ENCODE measurements around the gene MAP6.

DNA sequence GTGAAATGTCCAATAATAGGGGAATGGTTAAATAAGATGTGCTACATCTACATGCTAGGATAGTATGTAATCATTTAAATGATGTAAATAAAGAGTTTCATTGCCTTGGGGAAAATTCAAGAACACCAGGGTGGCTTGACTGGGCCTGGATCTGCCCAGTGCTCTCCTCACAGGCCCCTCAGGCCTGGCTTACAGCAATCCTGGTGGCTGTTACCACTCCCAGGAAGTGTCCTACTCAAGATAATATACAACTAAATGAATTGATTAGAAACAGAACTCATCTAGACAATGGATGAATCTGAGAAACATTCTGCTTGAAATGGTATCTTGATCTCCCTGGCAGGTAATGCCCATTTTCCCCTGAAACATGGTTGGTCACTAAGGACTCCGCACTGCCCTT is 30.8 kb downstream of the MAP6 start:
- TF ChIP-seq, protein P1, sequence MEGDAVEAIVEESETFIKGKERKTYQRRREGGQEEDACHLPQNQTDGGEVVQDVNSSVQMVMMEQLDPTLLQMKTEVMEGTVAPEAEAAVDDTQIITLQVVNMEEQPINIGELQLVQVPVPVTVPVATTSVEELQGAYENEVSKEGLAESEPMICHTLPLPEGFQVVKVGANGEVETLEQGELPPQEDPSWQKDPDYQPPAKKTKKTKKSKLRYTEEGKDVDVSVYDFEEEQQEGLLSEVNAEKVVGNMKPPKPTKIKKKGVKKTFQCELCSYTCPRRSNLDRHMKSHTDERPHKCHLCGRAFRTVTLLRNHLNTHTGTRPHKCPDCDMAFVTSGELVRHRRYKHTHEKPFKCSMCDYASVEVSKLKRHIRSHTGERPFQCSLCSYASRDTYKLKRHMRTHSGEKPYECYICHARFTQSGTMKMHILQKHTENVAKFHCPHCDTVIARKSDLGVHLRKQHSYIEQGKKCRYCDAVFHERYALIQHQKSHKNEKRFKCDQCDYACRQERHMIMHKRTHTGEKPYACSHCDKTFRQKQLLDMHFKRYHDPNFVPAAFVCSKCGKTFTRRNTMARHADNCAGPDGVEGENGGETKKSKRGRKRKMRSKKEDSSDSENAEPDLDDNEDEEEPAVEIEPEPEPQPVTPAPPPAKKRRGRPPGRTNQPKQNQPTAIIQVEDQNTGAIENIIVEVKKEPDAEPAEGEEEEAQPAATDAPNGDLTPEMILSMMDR (conservative IDR thresholded peaks at IDR 0.05): no peak
- no peak for TF ChIP-seq EZH2 (IDR thresholded peaks at IDR 0.05; ENCODE audit: low read depth)

Measured in PC-9 (cell line).